GM13977 (cell line): ENCODE data around the gene UPF3A.
"Not testable (repeated sequence)": the region's sequence is repeated elsewhere in the genome, so short reads cannot be mapped to it uniquely, and the experiment has no call there.

Experiments
- DNase-seq: peaks from one replicate; pipeline ENCODE4 v3.0.0; 2012; ENCODE audit warnings: low spot score
- in situ Hi-C: fragments of 300-500 bp; cut with MboI; formaldehyde crosslinking; loops from one replicate; pipeline ENCODE4 v1.12.0; 2022; ENCODE audit warnings: low sequenced_read_pairs, low pct_unique_long_range_greater_than_20kb, mixed read lengths, inconsistent platforms; ENCODE audit not compliant: unreplicated experiment
- TF ChIP-seq, protein P1 (sequence below): IDR thresholded peaks from 2 replicates; pipeline ENCODE4 v1.5.1; 2012; ENCODE audit warnings: mild to moderate bottlenecking, control low read depth; ENCODE audit not compliant: insufficient read depth; ENCODE audit errors: extremely low read depth, missing control alignments

UPF3A gene

DNA sequence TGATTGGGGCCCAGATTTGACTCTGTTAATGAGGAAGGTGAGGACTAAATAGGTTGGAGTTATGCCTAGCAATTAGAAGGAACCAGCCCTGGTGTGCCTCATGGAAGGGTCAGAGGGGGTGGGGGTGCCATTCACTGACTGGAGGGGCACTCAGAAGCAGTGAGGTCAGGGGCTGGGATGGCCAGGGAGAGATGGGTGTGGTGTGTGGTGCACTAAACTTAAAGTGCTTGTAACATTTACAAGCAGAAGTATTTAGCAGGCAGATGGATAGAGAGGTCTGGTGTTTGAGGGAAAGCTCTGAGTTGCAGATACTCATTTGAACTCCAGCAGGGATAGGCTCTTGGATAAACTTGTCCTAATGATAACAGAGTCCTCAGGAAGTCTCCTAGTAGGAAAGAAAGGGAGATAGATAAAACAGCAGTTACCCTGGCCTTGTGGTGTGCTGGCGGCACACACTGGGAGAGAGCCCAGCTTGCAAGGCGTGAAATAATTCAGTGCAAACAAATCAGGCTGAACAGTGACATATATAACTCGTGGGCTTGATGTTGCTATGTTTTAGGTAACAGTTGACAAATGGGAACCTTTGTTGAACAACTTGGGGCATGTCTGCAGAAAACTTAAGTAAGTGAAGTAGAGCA is 20.0 kb upstream of the UPF3A start:
- DNase-seq, result no peak
- in situ Hi-C loops, result no loop called here
- TF ChIP-seq, protein P1, sequence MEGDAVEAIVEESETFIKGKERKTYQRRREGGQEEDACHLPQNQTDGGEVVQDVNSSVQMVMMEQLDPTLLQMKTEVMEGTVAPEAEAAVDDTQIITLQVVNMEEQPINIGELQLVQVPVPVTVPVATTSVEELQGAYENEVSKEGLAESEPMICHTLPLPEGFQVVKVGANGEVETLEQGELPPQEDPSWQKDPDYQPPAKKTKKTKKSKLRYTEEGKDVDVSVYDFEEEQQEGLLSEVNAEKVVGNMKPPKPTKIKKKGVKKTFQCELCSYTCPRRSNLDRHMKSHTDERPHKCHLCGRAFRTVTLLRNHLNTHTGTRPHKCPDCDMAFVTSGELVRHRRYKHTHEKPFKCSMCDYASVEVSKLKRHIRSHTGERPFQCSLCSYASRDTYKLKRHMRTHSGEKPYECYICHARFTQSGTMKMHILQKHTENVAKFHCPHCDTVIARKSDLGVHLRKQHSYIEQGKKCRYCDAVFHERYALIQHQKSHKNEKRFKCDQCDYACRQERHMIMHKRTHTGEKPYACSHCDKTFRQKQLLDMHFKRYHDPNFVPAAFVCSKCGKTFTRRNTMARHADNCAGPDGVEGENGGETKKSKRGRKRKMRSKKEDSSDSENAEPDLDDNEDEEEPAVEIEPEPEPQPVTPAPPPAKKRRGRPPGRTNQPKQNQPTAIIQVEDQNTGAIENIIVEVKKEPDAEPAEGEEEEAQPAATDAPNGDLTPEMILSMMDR, result no peak

DNA sequence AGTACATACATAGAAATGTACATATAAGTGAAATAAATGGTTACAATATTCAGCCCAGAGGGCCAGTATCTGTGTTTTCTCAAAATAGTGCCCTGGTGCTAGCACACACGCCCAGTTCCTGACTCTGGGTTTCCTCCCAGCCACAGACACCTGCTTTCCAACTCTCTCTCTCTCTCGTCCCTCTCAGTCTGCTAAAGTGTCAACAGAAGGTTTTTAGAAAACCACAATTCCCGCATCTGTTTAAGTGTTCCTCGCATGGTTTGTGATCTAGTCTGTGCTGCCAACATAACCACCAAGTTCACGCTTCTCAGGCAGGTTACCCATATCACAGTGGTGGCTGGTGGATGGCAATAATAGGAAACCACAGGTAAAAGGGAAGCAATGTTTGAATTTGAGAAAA is 17.8 kb upstream of the UPF3A start:
- DNase-seq, result no peak
- in situ Hi-C loops, result no loop called here
- TF ChIP-seq, protein P1, result no peak

DNA sequence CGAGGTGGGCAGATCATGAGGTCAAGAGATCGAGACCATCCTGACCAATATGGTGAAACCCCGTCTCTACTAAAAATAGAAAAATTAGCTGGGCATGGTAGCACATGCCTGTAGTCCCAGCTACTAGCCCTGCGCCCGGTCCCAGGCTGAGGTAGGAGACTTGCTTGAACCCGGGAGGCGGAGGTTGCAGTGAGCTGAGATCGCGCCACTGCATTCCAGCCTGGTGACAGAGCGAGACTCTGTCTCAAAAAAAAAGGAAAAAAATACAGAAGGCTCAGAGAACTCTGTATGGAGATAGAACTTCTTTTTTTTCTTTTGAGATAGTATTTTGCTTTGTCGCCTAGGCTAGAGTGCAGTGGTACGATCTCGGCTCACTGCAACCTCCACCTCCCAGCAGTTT is 17.1 kb upstream of the UPF3A start:
- DNase-seq, in situ Hi-C loops: not testable (repeated sequence)

DNA sequence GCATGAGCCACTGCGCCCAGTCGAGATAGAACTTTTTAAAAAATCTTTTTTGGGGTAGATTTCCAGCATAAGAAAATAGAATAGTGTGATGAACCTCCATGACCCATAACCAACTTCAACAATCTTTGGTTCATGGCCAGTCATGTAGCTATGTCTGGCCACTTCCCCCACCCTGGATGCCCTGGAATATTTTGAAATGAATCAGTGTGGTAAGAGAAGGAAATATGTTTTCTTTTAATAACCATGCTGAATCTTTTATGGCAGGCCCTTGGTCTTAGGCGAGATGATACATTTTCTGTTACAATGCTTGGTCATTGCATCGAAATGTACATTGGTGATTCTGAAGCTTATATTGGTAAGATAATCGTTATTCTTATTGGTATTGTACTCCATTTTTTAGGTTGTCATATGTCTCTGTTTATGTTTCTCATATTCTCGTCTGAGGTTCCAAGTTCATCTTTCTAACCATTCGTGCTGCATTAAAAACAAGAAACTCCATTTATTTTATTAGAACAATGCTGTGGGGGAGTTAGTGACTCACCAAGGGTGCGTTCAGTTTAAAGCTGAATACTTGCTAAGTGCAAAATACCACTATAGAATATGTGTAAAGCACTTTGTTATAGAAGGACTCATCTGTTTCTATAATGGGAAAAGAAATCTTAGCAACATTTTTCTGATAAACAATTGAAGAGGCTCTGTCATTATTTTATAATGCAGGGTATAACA is 16.4 kb upstream of the UPF3A start:
- TF ChIP-seq, protein P1, result no peak
- DNase-seq, result no peak
- in situ Hi-C loops, result no loop called here

DNA sequence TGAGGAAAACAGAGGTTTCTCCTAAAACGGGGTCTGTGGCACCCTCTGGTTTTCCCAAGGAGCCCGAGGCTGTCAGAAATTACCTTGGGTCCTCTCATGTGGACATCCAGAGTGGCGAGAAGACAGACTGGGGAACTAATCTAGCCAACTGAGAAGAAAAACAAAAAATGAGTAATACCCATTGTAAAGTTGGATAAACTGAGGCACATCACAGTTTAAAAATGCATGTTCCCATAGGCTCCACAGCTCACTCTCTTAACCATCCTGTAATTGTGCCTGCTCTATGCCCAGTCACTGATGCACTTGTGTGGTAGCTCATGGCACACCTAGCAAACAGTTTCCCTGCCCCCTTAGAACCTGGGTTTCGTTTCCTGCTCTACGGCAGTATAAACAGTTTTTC is 15.2 kb upstream of the UPF3A start:
- TF ChIP-seq, protein P1, result no peak
- in situ Hi-C loops, result no loop called here
- no peak for DNase-seq

DNA sequence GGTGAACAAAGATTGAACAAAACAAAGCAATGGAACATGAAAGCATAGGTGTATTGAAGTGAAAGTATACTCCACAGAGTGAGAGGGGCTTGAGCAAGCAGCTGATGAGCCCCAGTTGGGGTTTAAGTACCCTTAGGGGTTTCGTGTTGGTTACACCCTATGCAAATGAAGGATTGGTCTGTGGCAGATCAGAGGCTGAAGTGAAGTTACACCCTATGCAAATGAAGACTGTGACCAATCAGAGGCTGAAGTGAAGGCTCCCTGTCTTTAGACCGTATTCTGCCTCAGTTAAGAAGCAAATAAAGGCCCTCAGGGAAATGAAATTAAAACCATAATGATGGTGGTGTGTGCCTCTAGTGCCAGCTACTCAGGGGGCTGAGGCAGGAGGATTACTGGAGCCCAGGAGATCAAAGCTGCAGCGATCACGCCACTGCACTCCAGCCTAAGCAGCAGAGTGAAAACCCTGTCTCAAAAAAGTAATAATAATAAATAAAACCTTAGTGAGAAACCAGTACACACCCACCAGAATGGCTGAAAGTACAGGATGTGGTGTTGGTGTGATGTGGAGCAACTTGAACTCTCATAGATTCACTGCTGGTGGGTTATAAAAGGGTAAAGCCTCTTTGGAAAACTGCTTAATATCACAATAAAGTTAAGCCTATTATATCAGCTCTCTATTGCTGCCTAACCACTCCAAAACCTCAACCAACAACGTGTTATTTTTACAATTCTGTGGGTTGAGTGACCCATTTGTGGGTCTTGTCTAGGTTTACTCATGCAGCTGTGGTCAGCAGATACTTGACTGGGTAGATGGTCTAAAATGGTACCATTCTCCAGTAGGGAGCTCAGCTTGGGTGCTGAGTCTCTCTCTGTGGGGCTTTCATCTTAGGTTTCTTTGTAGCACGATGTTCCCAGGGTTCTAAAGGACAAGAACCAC is 12.8 kb upstream of the UPF3A start:
- DNase-seq, result no peak
- TF ChIP-seq, protein P1, result no peak

More for the DNA sequence above, 12.8 kb upstream of the UPF3A start:
- in situ Hi-C loops, result no loop called here
